Breast epithelium (tissue), 4 donors: ENCODE measurements around the gene FRMPD1. TPM values are rescaled to one million over a fixed set of nuclear protein-coding genes. Genes with fewer than 3 reads are reported as not detected.

ENCODE experiments used
- DNase-seq, 2 donors: peaks; one replicate each; pipeline ENCODE4 v3.0.0-alpha.2; 2019; ENCODE audit warnings: low spot score in 2 of 2
- H3K27ac ChIP-seq, 2 donors: fragments of 200-600 bp; sonication (generic) in 1 of 2; one replicate each; pipeline ENCODE4 v1.5.1; 2016 to 2019; ENCODE audit warnings: mild to moderate bottlenecking in 1 of 2
- H3K27me3 ChIP-seq, 2 donors: fragments of 200-600 bp; sonication (generic) in 1 of 2; one replicate each; pipeline versions ENCODE4 v1.5.1 to v1.6.0; 2017 to 2019; ENCODE audit warnings: control low read depth in 1 of 2, mild to moderate bottlenecking in 1 of 2
- H3K36me3 ChIP-seq: fragments of 200-600 bp; one replicate; pipeline ENCODE4 v1.5.1; 2019
- H3K4me1 ChIP-seq, 2 donors: fragments of 200-600 bp; sonication (generic); one replicate each; pipeline ENCODE4 v1.5.1; 2016 to 2019; ENCODE audit warnings: control low read depth in 1 of 2
- H3K4me3 ChIP-seq, 3 donors: fragments of 200-600 bp; sonication (generic); 1 replicate in 2 of 3; 2 replicates in 1 of 3; pipeline ENCODE4 v1.5.1; 2016 to 2019; ENCODE audit warnings: mild to moderate bottlenecking in 3 of 3, moderate library complexity in 2 of 3
- H3K9me3 ChIP-seq, 2 donors: fragments of 200-600 bp; sonication (generic) in 1 of 2; one replicate each; pipeline ENCODE4 v1.5.1; 2016 to 2019; ENCODE audit warnings: control low read depth in 1 of 2
- CTCF ChIP-seq, 3 donors: fragments of 450-650 bp; IDR thresholded peaks; one replicate each; pipeline ENCODE4 v1.5.1; 2016 to 2017; ENCODE audit warnings: antibody characterized with exemption in 3 of 3, mild to moderate bottlenecking in 3 of 3, moderate library complexity in 3 of 3
- POLR2A ChIP-seq: fragments of 450-650 bp; IDR thresholded peaks from one replicate; pipeline ENCODE4 v1.6.1; 2016; ENCODE audit warnings: antibody characterized with exemption, mild to moderate bottlenecking, moderate library complexity
- POLR2AphosphoS5 ChIP-seq, 3 donors: sonication (generic); formaldehyde crosslinking; IDR thresholded peaks; one replicate each; pipeline ENCODE4 v1.6.1; 2017; ENCODE audit warnings: antibody characterized with exemption in 3 of 3
- intact Hi-C: fragments of 100-400 bp; cut with DNase I; formaldehyde crosslinking; loops from one replicate; pipeline ENCODE4 v1.15.1; 2023; ENCODE audit warnings: low total_unique reads
- total RNA-seq, 3 donors: library from RNA; depleted of rRNA; stranded (reverse); fragments of >200 nt; gene quantifications; one replicate each; pipeline ENCODE4 v1.1.0, GENCODE V29; 2016

FRMPD1 gene
- total RNA-seq, 3 donors from 2014 or later: 0.16 to 1.6 (median 0.59) TPM

GRCh38 chr9:37676411-37676830, 25.7 kb downstream of the FRMPD1 start:
- Histone ChIP-seq H3K4me1 (no peaks in the 10 kb centered on the region), H3K27ac (no peak overlapping the region), H3K4me3 (no peak overlapping the region), H3K9me3 (no peaks in the 10 kb centered on the region), H3K27me3 (peaks cover 0 to 4% of the 10 kb centered on the region in 2 donors), H3K36me3 (no peaks in the 10 kb centered on the region)
- intact Hi-C loops: no loop called here
- no peak for DNase-seq
- TF ChIP-seq CTCF (IDR thresholded peaks at IDR 0.05) (no peak), POLR2A (no peak), POLR2AphosphoS5 (IDR thresholded peaks at IDR 0.05) (no peak)

DNA sequence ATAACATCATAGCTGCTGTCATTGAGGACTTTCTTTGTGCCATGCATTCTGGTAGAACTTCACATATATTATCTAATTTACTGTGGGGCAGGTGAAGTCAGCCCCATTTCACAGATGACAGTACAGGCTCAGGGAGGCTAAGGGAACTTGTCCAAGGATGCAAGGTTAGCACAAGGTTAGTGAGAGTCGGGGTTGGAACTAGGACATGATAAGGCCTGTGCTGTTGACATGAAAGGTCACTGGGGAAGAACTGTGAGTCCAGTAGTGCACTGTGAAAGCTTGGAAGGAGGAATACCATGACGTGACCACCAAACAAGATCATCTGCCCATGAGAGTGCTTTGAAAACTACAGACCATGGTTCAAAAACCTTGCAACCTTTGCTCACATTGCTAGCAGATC, 26.7 kb downstream of the FRMPD1 start:
- no peak for DNase-seq
- no peak overlapping the region for H3K4me3 ChIP-seq
- H3K36me3 ChIP-seq: no peaks in the 10 kb centered on the region
- TF ChIP-seq CTCF (IDR thresholded peaks at IDR 0.05): no peak
- TF ChIP-seq POLR2A: no peak
- TF ChIP-seq POLR2AphosphoS5 (IDR thresholded peaks at IDR 0.05): no peak
- intact Hi-C loops: no loop called here
- H3K4me1 ChIP-seq: no peaks in the 10 kb centered on the region
- H3K27ac ChIP-seq: no peak overlapping the region
- H3K27me3 ChIP-seq: no peaks in the 10 kb centered on the region
- no peaks in the 10 kb centered on the region for H3K9me3 ChIP-seq

- H3K9me3 ChIP-seq: no peaks in the 10 kb centered on the region
- no peak overlapping the region for H3K4me3 ChIP-seq
- no peaks in the 10 kb centered on the region for H3K4me1 ChIP-seq
- TF ChIP-seq POLR2A (no peak), POLR2AphosphoS5 (IDR thresholded peaks at IDR 0.05) (no peak), CTCF (IDR thresholded peaks at IDR 0.05) (no peak)
- H3K36me3 ChIP-seq: no peaks in the 10 kb centered on the region
- DNase-seq: no peak
- intact Hi-C loops: no loop called here
- no peak overlapping the region for H3K27ac ChIP-seq
- no peaks in the 10 kb centered on the region for H3K27me3 ChIP-seq
Measured at GRCh38 chr9:37678789-37679273, 28.1 kb downstream of the FRMPD1 start.

GRCh38 chr9:37679649-37680402, 29.1 kb downstream of the FRMPD1 start:
- no peak for DNase-seq

More at GRCh38 chr9:37679649-37680402, 29.1 kb downstream of the FRMPD1 start:
- H3K27ac ChIP-seq: no peak overlapping the region
- no peak overlapping the region for H3K4me3 ChIP-seq
- TF ChIP-seq POLR2AphosphoS5 (IDR thresholded peaks at IDR 0.05): no peak
- no peak for TF ChIP-seq CTCF (IDR thresholded peaks at IDR 0.05)
- no peak for TF ChIP-seq POLR2A
- no peaks in the 10 kb centered on the region for H3K4me1 ChIP-seq
- intact Hi-C loops: no loop called here
- H3K36me3 ChIP-seq: no peaks in the 10 kb centered on the region
- no peaks in the 10 kb centered on the region for H3K27me3 ChIP-seq
- no peaks in the 10 kb centered on the region for H3K9me3 ChIP-seq
